ENCODE results near the gene FFAR2. TPM values are rescaled to one million over a fixed set of nuclear protein-coding genes. Genes with fewer than 3 reads are reported as not detected.

Gene FFAR2
- total and polyA plus RNA-seq, 2 donors (not counting 1 experiment from before 2014, with no cell fraction given) = not detected

DNA sequence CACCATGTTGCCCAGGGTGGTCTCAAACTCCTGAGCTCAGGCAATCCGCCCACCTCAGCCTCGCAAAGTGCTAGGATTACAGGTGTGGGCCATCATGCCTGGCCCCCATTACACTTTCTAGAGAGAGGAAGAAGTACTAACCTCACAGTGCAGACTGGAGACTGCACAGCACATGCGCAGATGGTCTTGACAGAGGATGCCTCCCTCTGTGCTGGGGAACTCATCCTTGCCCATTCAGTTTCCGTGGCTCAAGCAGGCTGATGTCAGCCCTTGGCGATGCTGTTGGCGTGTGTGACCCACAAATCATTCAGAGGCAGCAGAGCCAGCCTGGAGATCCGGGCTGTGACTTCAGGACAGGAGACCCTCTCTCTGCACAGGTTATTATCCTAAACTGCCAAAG, 14.6 kb upstream of the FFAR2 start:
- no peak for DNase-seq (ENCODE audit: low read depth in 2 of 2)
- H2AFZ ChIP-seq (ENCODE audit: low read length) = no peak overlapping the region
- no peak overlapping the region for H3K4me2 ChIP-seq (ENCODE audit: extremely low read depth, insufficient read depth, low read length)
- no peaks in the 10 kb centered on the region for H3K36me3 ChIP-seq (ENCODE audit: control insufficient read depth, insufficient read depth, low read length)
- H3K27me3 ChIP-seq (ENCODE audit: control insufficient read depth, insufficient read depth, low read length) = peaks cover 4% of the 10 kb centered on the region
- H3K9ac ChIP-seq (ENCODE audit: insufficient read depth, low read length) = no peak overlapping the region
- no peaks in the 10 kb centered on the region for H3K9me3 ChIP-seq (ENCODE audit: control insufficient read depth, insufficient read depth, low read depth, low read length)
- TF ChIP-seq EZH2 (IDR thresholded peaks at IDR 0.05; ENCODE audit: low read length, missing control alignments) = no peak
- TF ChIP-seq, protein P1, sequence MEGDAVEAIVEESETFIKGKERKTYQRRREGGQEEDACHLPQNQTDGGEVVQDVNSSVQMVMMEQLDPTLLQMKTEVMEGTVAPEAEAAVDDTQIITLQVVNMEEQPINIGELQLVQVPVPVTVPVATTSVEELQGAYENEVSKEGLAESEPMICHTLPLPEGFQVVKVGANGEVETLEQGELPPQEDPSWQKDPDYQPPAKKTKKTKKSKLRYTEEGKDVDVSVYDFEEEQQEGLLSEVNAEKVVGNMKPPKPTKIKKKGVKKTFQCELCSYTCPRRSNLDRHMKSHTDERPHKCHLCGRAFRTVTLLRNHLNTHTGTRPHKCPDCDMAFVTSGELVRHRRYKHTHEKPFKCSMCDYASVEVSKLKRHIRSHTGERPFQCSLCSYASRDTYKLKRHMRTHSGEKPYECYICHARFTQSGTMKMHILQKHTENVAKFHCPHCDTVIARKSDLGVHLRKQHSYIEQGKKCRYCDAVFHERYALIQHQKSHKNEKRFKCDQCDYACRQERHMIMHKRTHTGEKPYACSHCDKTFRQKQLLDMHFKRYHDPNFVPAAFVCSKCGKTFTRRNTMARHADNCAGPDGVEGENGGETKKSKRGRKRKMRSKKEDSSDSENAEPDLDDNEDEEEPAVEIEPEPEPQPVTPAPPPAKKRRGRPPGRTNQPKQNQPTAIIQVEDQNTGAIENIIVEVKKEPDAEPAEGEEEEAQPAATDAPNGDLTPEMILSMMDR (conservative IDR thresholded peaks at IDR 0.05 in 1 of 2, IDR thresholded peaks at IDR 0.05 in 1 of 2; ENCODE audit: low read depth in 1 of 2, low read length in 2 of 2) = no peak
- H3K4me1 ChIP-seq (ENCODE audit: control insufficient read depth, extremely low read depth, insufficient read depth, low read length) = no peaks in the 10 kb centered on the region
- H3K27ac ChIP-seq (ENCODE audit: insufficient read depth, low read length) = no peak overlapping the region
- H3K79me2 ChIP-seq (ENCODE audit: control insufficient read depth, insufficient read depth, low read length) = no peaks in the 10 kb centered on the region
- no peak overlapping the region for H3K4me3 ChIP-seq (replicated peaks in 1 of 4; ENCODE audit: control extremely low read depth in 1 of 4, insufficient read depth in 1 of 4, low read depth in 3 of 4, low read length in 4 of 4)
- H4K20me1 ChIP-seq (ENCODE audit: control insufficient read depth, extremely low read depth, insufficient read depth, low read length) = no peaks in the 10 kb centered on the region

DNA sequence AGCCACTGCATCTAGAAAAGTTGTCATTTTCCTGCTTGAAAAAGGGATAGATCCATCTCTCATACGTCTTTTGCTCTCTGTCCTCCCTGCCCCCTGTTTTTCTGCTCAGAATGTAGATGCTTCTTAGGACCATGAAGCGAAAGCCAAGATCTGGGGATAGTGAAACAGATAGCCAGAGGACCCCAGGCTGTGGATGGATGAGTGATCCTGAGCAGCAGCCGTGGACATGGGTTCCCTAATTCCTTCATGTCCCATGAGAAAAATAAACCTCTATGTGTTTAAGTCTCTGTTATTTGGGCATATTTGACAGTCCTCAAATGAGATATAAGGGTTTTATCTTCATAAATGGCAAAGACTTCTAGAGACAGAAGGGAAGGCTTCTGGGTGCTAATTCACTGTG, 12.2 kb upstream of the FFAR2 start:
- TF ChIP-seq, protein P1 (conservative IDR thresholded peaks at IDR 0.05 in 1 of 2, IDR thresholded peaks at IDR 0.05 in 1 of 2; ENCODE audit: low read depth in 1 of 2, low read length in 2 of 2) = no peak
- no peak for TF ChIP-seq EZH2 (IDR thresholded peaks at IDR 0.05; ENCODE audit: low read length, missing control alignments)
- peaks cover 7% of the 10 kb centered on the region for H3K27me3 ChIP-seq (ENCODE audit: control insufficient read depth, insufficient read depth, low read length)
- H3K4me2 ChIP-seq (ENCODE audit: extremely low read depth, insufficient read depth, low read length) = no peak overlapping the region
- no peak overlapping the region for H3K9ac ChIP-seq (ENCODE audit: insufficient read depth, low read length)
- H2AFZ ChIP-seq (ENCODE audit: low read length) = no peak overlapping the region
- H3K36me3 ChIP-seq (ENCODE audit: control insufficient read depth, insufficient read depth, low read length) = no peaks in the 10 kb centered on the region
- H3K4me1 ChIP-seq (ENCODE audit: control insufficient read depth, extremely low read depth, insufficient read depth, low read length) = no peaks in the 10 kb centered on the region
- no peaks in the 10 kb centered on the region for H4K20me1 ChIP-seq (ENCODE audit: control insufficient read depth, extremely low read depth, insufficient read depth, low read length)
- no peaks in the 10 kb centered on the region for H3K9me3 ChIP-seq (ENCODE audit: control insufficient read depth, insufficient read depth, low read depth, low read length)
- H3K79me2 ChIP-seq (ENCODE audit: control insufficient read depth, insufficient read depth, low read length) = no peaks in the 10 kb centered on the region
- H3K4me3 ChIP-seq (replicated peaks in 1 of 4; ENCODE audit: control extremely low read depth in 1 of 4, insufficient read depth in 1 of 4, low read depth in 3 of 4, low read length in 4 of 4) = no peak overlapping the region
- H3K27ac ChIP-seq (ENCODE audit: insufficient read depth, low read length) = no peak overlapping the region
- no peak for DNase-seq (ENCODE audit: low read depth in 2 of 2)

DNA sequence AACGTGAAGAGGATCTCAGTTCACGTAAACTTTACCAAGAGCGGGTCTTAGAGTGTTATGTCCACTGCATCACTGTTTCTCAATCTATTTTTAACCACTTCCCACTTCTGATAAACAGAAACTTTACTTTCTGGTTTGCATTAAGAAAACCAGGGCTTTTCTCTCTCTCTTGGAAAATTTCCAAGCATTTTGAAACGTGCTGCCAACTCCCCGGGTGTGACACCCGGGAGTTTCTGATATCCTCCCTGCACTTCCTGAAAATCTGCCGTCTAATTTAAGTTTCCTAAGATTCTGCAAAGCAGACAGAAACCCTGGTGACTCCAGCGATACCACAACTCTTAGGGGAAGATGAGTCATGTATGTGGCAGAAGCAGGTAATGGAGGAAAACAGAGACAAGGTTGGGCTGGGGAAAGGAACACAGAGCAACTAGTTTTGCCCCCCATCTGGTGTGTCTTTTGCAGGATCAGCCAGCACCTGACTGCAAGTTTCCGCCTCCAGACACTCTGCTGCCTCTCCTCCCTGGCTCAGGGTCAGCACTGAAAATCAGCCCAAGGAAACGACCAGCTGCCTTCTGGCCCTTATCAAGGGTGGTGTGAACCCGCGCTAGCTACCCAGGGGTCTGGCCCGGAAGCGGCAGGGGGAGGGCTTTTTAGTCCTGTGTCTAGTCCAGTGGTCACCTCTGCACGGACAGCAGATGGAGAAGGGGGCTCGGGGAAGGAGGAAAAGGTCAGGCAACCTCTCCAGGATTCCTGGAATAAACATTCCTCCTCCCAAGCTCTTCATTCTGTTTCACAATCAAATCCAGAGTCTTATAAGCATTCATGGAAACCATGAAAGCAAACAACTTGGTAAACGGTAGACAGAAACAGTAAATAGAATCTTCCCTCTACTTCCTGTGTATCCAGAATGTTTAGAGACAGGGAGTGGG, 11.3 kb upstream of the FFAR2 start:
- H3K4me2 ChIP-seq (ENCODE audit: extremely low read depth, insufficient read depth, low read length) = no peak overlapping the region
- no peaks in the 10 kb centered on the region for H3K4me1 ChIP-seq (ENCODE audit: control insufficient read depth, extremely low read depth, insufficient read depth, low read length)
- no peaks in the 10 kb centered on the region for H3K36me3 ChIP-seq (ENCODE audit: control insufficient read depth, insufficient read depth, low read length)
- DNase-seq (ENCODE audit: low read depth in 2 of 2) = peak; percentile 7 to 63
- H4K20me1 ChIP-seq (ENCODE audit: control insufficient read depth, extremely low read depth, insufficient read depth, low read length) = no peaks in the 10 kb centered on the region
- no peak overlapping the region for H2AFZ ChIP-seq (ENCODE audit: low read length)
- no peak overlapping the region for H3K27ac ChIP-seq (ENCODE audit: insufficient read depth, low read length)
- TF ChIP-seq EZH2 (IDR thresholded peaks at IDR 0.05; ENCODE audit: low read length, missing control alignments) = no peak
- TF ChIP-seq, protein P1 (conservative IDR thresholded peaks at IDR 0.05 in 1 of 2, IDR thresholded peaks at IDR 0.05 in 1 of 2; ENCODE audit: low read depth in 1 of 2, low read length in 2 of 2) = no peak
- H3K4me3 ChIP-seq (replicated peaks in 1 of 4; ENCODE audit: control extremely low read depth in 1 of 4, insufficient read depth in 1 of 4, low read depth in 3 of 4, low read length in 4 of 4) = no peak overlapping the region
- H3K9ac ChIP-seq (ENCODE audit: insufficient read depth, low read length) = no peak overlapping the region
- peaks cover 7% of the 10 kb centered on the region for H3K27me3 ChIP-seq (ENCODE audit: control insufficient read depth, insufficient read depth, low read length)
- H3K79me2 ChIP-seq (ENCODE audit: control insufficient read depth, insufficient read depth, low read length) = no peaks in the 10 kb centered on the region
- no peaks in the 10 kb centered on the region for H3K9me3 ChIP-seq (ENCODE audit: control insufficient read depth, insufficient read depth, low read depth, low read length)
